Measurements from ENCODE around the gene CA5A. TPM values are rescaled to one million over a fixed set of nuclear protein-coding genes. Genes with fewer than 3 reads are reported as not detected.
A peak's percentile ranks its signal among the peaks of the same experiment; 100 is the strongest.

CA5A gene
- total and polyA plus RNA-seq, 9 donors = 0.02 to 0.05 TPM; not detected in 7

DNA sequence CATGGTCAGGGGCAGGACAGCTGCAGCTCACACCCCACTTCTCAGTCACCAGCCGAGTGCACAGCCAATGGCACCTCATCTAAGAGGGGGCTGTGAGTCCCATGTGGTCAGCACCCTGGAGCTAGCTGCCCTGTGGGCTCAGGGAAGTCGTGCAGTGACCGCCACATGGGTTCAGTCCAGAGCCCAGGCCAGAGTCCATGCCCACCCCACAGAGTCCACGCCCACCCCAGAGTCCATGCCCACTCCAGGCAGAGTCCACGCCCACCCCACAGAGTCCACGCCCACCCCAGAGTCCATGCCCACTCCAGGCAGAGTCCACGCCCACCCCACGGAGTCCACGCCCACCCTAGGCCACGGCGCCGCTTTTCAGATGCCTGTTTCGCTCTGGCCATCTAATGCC, 91.1 kb downstream of the CA5A start:
- DNase-seq = no peak
- no peaks in the 10 kb centered on the region for H3K9me3 ChIP-seq
- no peak overlapping the region for H3K4me3 ChIP-seq
- H3K36me3 ChIP-seq = no peaks in the 10 kb centered on the region
- H3K4me1 ChIP-seq (ENCODE audit: insufficient read depth) = no peaks in the 10 kb centered on the region
- WGBS, 3 donors = 88 to 95% (median 94%) methylated on average over 12 to 13 of the region's 13 CpGs
- H3K27ac ChIP-seq = no peak overlapping the region
- TF ChIP-seq POLR2A (IDR thresholded peaks at IDR 0.05) (no peak), EP300 (IDR thresholded peaks at IDR 0.05) (no peak), CTCF (IDR thresholded peaks at IDR 0.05) (no peak)
- intact Hi-C loops (cut with DNase I) = no loop called here
- H3K27me3 ChIP-seq = no peaks in the 10 kb centered on the region

DNA sequence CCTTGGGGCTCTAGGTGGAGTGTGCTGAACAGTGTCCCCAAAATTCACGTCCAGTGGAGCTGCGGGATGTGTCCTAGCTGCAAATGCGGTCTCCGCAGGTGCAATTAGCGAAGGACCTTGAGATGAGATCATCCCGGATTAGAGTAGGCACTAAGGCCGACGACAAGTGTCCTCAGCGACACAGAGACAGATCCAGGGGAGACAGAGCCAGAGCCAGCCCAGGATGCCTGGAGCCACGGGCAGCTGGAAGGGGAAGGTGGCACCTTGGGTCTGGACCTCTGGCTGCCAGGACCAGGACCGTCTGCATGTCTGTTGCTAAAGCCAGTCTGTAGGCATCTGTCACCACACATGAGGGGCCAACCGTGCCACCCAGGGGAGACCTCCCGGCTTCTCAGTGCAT, 91.5 kb downstream of the CA5A start:
- Histone ChIP-seq H3K4me3 (no peak overlapping the region), H3K36me3 (no peaks in the 10 kb centered on the region), H3K27ac (no peak overlapping the region), H3K9me3 (no peaks in the 10 kb centered on the region), H3K4me1 (ENCODE audit: insufficient read depth) (no peaks in the 10 kb centered on the region), H3K27me3 (no peaks in the 10 kb centered on the region)
- WGBS, 3 donors = 71 to 92% (median 91%) methylated on average over 12 to 13 of the region's 13 CpGs
- no peak for TF ChIP-seq CTCF (IDR thresholded peaks at IDR 0.05)
- no peak for TF ChIP-seq POLR2A (IDR thresholded peaks at IDR 0.05)
- no peak for TF ChIP-seq EP300 (IDR thresholded peaks at IDR 0.05)
- intact Hi-C loops (cut with DNase I) = no loop called here
- peak in 1 of 5 donors; percentile 25 for DNase-seq

DNA sequence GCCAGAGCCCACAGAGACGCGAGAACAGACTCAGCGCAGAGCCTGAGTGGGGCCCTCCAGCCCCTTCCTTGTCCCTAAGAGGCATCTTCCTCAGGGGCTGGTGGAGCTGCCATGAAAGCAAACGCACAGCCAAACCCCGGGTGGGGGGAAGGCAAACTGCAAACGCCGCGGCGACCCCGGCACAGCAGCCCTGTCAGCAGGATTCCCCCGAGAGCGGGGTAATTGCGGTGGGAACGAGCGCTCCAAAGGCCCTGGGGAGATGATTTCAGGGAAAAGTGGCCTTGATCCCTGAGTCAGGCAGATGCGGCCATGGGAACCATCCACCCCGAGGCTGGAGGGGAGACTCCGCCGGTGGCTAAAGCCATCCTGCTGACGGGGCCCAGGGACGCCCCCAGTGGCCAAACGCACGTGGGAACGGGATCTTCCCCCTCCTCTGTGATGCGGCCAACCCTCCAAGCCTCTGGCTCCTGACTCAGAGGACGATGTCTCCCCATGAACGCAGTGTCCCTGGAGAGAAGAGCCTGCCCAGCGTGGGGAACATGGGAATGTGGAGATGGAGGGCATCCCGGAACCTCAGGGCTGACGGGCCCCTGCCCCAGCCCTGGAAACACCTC, 92.1 kb downstream of the CA5A start:
- Histone ChIP-seq H3K4me3 (no peak overlapping the region), H3K27me3 (no peaks in the 10 kb centered on the region), H3K36me3 (no peaks in the 10 kb centered on the region), H3K9me3 (no peaks in the 10 kb centered on the region), H3K27ac (no peak overlapping the region), H3K4me1 (ENCODE audit: insufficient read depth) (no peaks in the 10 kb centered on the region)
- TF ChIP-seq EP300 (IDR thresholded peaks at IDR 0.05) (no peak), POLR2A (IDR thresholded peaks at IDR 0.05) (no peak), CTCF (IDR thresholded peaks at IDR 0.05) (no peak)
- intact Hi-C loops (cut with DNase I) = no loop called here
- WGBS, 3 donors = 25 to 43% (median 36%) methylated on average over 26 to 30 of the region's 30 CpGs
- DNase-seq = peak in 2 of 5 donors; percentile 48 to 62

GRCh38 chr16:87843678-87844105, 92.6 kb downstream of the CA5A start:
- Histone ChIP-seq H3K36me3 (no peaks in the 10 kb centered on the region), H3K27ac (no peak overlapping the region), H3K4me1 (ENCODE audit: insufficient read depth) (no peaks in the 10 kb centered on the region), H3K27me3 (no peaks in the 10 kb centered on the region), H3K9me3 (no peaks in the 10 kb centered on the region), H3K4me3 (no peak overlapping the region)
- TF ChIP-seq POLR2A (IDR thresholded peaks at IDR 0.05) = no peak
- TF ChIP-seq CTCF (IDR thresholded peaks at IDR 0.05) = no peak
- TF ChIP-seq EP300 (IDR thresholded peaks at IDR 0.05) = no peak
- 89 to 93% (median 91%) methylated on average over 16 to 17 of the region's 17 CpGs for WGBS, 3 donors
- no peak for DNase-seq
- intact Hi-C loops (cut with DNase I) = no loop called here
